H1 (cell line): Measurements from ENCODE around the gene CARD11.

Experiments
- CBX5 ChIP-seq: fragments of 300-800, 300-1000 bp; sonication (generic); IDR thresholded peaks from 2 replicates; pipeline ENCODE4 v1.7.1; 2016; ENCODE audit warnings: antibody characterized with exemption, low read length, low read depth
- EGR1 ChIP-seq: IDR thresholded peaks from 2 replicates; pipeline ENCODE4 v1.6.1; 2011; ENCODE audit warnings: low read depth, low read length, borderline replicate concordance
- EZH2 ChIP-seq: fragments of 200-600 bp; sonication (generic); IDR thresholded peaks from 2 replicates; pipeline ENCODE4 v1.7.1; 2012; ENCODE audit warnings: low read depth, mild to moderate bottlenecking, moderate library complexity, low read length, inconsistent platforms; ENCODE audit not compliant: severe bottlenecking
- GABPA ChIP-seq: IDR thresholded peaks from 2 replicates; pipeline ENCODE4 v1.6.1; 2011; ENCODE audit warnings: mild to moderate bottlenecking, low read length, moderate library complexity, borderline replicate concordance; ENCODE audit not compliant: insufficient read depth
- KDM5A ChIP-seq: fragments of 200-600 bp; IDR thresholded peaks from 2 replicates; pipeline ENCODE4 v1.7.1; 2012; ENCODE audit warnings: mild to moderate bottlenecking, low read length, inconsistent platforms, mixed read lengths
- SIRT6 ChIP-seq: IDR thresholded peaks from one replicate; pipeline ENCODE4 v1.7.1; 2012; ENCODE audit warnings: low read length, inconsistent platforms
- SP1 ChIP-seq: IDR thresholded peaks from 2 replicates; pipeline ENCODE4 v1.6.1; 2011; ENCODE audit warnings: low read depth, low read length
- YY1 ChIP-seq: IDR thresholded peaks from 2 replicates; pipeline ENCODE4 v1.6.1; 2011; ENCODE audit warnings: low read depth, mild to moderate bottlenecking, low read length
- TF ChIP-seq, protein P1 (sequence below): IDR thresholded peaks from 2 replicates; pipeline ENCODE4 v1.6.1; 2011; ENCODE audit warnings: low read length, improper control_type of control experiment
- TF ChIP-seq, protein P2 (sequence below), 3 experiments: IDR thresholded peaks; 1 replicate in 2 of 3; 2 replicates in 1 of 3; pipeline versions ENCODE4 v1.5.1 to v1.6.1; 2011; ENCODE audit warnings: low read length in 3 of 3, mild to moderate bottlenecking in 3 of 3, inconsistent platforms in 2 of 3, low read depth in 1 of 3, moderate library complexity in 1 of 3; ENCODE audit not compliant: insufficient read depth in 1 of 3; ENCODE audit errors: control extremely low read depth in 1 of 3

DNA sequence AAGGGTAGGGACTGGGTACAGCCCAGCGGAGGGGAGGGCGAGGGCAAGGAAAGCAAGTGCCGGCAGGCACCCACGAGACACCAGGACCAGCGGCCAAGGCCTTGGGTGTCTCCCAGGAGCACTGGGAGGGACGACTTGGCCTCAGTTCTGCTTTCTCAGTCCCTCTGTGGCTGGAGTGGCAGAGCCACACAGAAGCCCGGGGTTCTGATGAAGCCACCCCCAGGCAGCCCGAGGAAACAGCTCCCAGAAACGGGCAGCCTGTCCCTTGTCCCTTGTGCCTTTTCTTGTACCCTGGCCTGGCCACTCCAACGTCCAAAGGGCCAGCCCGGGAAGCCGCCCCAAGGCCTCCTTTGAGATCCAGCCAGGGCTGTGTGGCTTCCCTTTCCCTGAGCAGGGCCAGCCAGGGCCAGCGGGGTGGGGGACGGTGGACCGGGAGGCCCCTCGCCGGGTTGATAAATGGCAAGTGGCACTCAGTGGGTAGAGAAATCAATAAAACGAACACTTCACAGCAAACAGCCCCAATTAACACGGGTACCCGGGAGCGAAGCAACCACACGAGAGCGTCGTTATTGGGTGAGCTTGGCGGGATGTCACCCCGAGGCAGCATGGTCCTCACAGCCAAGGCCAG, 129.8 kb downstream of the CARD11 start:
- TF ChIP-seq EGR1 (no peak), SP1 (no peak), GABPA (no peak), KDM5A (no peak), EZH2 (no peak), SIRT6 (no peak), YY1 (no peak), CBX5 (no peak)
- TF ChIP-seq, protein P1, sequence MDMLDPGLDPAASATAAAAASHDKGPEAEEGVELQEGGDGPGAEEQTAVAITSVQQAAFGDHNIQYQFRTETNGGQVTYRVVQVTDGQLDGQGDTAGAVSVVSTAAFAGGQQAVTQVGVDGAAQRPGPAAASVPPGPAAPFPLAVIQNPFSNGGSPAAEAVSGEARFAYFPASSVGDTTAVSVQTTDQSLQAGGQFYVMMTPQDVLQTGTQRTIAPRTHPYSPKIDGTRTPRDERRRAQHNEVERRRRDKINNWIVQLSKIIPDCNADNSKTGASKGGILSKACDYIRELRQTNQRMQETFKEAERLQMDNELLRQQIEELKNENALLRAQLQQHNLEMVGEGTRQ, result no peak
- TF ChIP-seq, protein P2, sequence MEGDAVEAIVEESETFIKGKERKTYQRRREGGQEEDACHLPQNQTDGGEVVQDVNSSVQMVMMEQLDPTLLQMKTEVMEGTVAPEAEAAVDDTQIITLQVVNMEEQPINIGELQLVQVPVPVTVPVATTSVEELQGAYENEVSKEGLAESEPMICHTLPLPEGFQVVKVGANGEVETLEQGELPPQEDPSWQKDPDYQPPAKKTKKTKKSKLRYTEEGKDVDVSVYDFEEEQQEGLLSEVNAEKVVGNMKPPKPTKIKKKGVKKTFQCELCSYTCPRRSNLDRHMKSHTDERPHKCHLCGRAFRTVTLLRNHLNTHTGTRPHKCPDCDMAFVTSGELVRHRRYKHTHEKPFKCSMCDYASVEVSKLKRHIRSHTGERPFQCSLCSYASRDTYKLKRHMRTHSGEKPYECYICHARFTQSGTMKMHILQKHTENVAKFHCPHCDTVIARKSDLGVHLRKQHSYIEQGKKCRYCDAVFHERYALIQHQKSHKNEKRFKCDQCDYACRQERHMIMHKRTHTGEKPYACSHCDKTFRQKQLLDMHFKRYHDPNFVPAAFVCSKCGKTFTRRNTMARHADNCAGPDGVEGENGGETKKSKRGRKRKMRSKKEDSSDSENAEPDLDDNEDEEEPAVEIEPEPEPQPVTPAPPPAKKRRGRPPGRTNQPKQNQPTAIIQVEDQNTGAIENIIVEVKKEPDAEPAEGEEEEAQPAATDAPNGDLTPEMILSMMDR (IDR thresholded peaks at IDR 0.05; ENCODE audit: control extremely low read depth in 1 of 3, insufficient read depth in 1 of 3, low read depth in 1 of 3, low read length in 3 of 3), result no peak
